NCI-H526 treated with DMSO at 0.1 percent for 48 hours (cell line): ENCODE data around the gene CD63.

ENCODE experiments used
- DNase-seq: peaks from one replicate; lab custom pipeline; 2025; lab: John Stamatoyannopoulos, UW

The CD63 gene

GRCh38 chr12:55739025-55739378 is 10.2 kb upstream of the CD63 start:
- DNase-seq = no peak

- DNase-seq = peak; percentile 70
Measured at GRCh38 chr12:55738123-55739024, 9.6 kb upstream of the CD63 start.

DNA sequence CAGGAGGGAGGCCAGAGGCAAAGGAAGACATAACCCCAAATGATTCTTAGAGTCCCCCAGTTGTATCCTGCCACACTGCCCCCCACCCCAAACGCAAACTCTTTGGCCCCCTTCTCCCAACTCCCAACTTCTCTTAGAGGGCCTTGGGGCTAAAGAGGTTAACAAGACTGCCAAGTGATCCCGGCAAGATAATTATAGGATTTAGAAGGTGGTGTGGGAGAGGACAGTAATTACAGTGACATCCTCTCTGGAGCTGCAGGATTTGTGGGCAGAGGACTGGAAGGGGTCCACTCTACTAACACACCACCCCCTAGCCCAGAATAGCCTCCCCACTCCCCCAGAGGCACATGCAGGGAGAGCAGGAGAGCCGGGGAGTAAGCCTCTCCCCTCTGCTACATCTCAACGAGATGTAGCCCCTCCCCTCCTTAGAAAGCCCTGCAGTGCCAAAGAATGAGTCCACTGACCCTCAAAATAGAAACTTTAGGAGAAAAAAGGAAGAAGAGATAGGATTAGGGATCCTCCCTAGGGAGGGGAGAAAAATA is 8.8 kb upstream of the CD63 start:
- no peak for DNase-seq

GRCh38 chr12:55736780-55737580 is 8.2 kb upstream of the CD63 start:
- peak; percentile 80 for DNase-seq

DNA sequence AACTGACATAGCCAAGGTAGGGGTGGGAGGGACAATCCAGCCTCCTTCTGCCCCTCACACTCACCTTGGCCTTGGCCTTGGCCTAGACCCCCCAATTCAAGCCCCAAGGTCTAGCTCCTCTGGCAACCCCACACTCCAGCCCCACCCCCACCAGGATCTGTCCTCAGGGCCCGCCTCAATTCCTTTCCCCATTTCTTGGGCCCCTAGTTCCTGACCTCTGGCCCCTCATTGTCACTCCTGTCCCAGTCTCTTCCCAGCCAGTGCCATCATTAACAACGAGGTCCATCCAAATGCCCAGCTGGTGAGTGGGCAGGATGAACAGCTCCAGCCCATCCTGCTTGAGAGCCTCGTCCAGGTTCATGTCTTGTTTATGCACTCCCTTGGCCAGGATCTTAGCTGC is 7.3 kb upstream of the CD63 start:
- no peak for DNase-seq

- no peak for DNase-seq
Measured at GRCh38 chr12:55734595-55734994, 5.8 kb upstream of the CD63 start.

DNA sequence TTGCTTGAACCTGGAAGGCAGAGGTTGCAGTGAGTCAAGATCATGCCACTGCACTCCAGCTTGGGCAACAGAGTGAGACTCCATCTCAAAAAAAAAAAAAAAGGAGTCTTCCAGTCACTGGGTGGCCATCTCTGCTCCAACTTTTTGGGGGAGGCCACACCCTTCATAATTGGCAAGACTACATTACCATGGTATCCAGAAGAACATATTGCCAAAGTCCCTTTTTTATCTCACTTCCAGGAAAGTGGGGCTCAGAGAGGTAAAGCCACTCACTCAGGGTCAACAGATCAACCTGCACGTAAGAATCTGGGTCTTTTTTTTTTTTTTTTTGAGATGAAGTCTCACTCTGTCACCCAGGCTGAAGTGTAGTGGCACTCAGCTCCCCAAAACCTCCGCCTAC is 5.0 kb upstream of the CD63 start:
- DNase-seq = no peak

GRCh38 chr12:55733021-55733555 is 4.3 kb upstream of the CD63 start:
- DNase-seq = no peak

- no peak for DNase-seq
Measured at GRCh38 chr12:55732288-55732687, 3.5 kb upstream of the CD63 start.

GRCh38 chr12:55729819-55730818 is 1.3 kb upstream of the CD63 start:
- DNase-seq = no peak

DNA sequence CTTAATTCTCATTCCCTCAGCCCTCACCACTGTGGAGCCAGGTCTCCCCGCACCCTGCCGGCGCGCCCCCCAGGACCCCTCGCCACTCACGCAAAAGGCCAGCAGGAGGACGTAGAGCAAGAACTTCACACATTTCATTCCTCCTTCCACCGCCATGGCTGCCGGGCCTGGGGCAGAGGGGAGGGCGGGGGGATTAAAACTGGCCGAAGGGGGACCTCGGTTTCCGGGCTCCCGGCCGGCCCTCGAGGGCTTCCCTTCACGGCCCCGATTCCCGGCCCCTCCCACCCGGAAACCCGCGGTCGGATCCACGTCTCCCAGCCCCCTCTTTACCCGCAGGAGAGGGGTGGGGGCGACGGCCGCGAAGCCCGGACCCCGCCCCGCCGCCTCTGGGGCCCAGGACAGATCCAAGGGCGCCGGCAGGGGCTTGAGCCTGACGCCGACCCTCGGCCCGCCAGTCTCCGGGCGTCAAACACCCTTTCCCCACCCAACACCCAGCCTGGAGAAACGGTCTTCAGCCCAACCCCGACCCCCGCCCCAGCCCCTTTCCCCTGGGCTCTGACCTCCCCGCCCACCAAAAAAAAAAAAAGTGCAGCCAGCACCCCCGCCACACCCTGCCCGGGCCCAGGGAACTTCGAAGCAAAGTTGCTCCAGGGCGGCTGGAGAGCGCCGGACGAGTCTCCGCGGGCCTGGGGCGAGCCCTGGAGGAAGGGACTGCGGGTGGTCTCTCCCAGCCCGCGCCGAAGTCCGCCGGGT is 447 bp downstream of the CD63 start:
- no peak for DNase-seq

GRCh38 chr12:55727643-55728185 is 1.1 kb downstream of the CD63 start:
- DNase-seq = no peak

GRCh38 chr12:55726971-55727370 is 1.8 kb downstream of the CD63 start:
- no peak for DNase-seq

DNA sequence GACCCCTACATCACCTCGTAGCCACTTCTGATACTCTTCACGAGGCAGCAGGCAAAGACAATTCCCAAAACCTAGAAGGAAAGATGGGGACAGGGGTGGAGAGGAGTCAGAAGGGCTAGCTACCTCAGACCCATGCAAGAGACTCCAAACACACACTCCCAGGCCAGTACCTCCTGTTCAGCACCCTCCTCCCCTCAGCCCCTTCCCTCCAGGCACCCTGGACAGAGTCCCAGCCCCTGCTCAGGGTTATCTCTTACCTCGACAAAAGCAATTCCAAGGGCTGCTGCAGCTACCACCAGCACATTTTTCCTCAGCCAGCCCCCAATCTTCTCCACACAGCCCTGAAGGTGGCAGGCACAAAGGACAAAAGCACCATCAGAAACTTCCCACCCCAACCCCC is 3.3 kb downstream of the CD63 start:
- no peak for DNase-seq

DNA sequence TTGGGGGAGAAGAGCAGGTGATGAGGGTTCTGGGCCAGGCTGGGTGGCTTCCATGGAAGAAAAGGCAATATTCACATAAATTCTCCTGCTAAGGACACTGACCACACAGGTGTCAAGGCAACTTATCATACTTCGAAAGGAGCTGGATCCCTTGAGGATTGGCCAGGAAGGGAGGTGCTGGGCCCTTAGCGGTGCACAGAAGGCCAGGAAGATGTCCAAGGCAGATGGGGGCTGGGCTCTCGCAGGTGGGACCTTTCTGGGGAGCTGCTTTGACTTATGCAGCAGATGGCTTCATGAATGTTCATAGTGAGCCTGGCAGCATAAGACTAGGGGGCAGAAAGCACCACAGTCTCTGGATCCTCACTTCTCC is 3.9 kb downstream of the CD63 start:
- DNase-seq = no peak

DNA sequence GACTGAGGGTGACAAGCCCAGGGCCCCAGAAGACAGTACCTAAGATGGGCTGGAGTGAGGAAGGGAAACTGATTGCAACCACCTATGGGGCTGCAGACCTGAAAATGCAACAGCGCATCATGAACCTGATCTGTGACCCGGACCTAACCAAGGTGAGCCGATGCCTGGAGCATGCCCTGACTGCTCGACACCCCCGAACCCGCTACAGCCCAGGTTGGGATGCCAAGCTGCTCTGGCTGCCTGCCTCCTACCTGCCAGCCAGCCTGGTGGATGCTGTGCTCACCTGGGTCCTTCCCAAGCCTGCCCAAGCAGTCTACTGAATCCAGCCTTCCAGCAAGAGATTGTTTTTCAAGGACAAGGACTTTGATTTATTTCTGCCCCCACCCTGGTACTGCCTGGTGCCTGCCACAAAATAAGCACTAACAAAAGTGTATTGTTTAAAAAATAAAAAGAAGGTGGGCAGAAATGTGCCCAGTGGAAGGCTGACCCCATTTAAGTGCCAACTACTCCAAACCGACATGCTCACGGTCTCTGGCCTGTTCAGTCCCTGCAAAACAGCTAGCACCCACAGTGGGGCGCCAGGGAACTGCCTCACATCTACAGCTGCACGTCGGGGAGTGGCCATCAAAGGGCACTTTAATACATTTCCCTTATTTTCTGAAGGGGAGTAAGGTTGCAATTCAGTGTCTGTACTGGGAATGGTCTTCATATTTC is 4.4 kb downstream of the CD63 start:
- DNase-seq = no peak

DNA sequence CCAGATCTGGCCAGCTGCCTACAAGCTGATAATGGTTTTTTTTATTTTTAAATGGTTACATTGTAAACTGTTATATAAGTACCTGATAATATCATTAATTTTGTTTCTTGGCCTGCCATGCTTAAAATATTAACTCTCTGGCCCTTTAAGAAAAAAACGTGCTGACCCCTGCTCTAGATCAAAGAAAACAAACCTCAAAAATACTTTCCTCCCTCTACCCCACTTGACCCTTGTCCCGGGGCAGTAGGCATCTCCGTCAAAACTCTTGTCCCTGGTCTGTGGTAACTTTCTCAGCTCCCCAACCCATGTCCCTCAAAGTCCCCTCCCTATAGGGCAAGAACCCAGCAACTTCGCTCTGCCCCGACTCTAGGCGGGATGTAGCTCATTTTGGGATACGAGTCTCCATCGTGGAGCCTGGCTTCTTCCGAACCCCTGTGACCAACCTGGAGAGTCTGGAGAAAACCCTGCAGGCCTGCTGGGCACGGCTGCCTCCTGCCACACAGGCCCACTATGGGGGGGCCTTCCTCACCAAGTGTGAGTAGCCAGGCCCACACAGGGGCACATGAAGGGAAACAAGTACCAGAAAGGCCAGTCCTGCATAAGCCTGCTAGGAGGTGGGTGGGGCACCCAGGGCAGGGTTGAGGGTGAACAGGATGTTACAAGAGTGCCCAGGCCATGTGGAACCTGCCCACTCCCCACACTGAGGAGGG is 5.1 kb downstream of the CD63 start:
- DNase-seq = no peak

DNA sequence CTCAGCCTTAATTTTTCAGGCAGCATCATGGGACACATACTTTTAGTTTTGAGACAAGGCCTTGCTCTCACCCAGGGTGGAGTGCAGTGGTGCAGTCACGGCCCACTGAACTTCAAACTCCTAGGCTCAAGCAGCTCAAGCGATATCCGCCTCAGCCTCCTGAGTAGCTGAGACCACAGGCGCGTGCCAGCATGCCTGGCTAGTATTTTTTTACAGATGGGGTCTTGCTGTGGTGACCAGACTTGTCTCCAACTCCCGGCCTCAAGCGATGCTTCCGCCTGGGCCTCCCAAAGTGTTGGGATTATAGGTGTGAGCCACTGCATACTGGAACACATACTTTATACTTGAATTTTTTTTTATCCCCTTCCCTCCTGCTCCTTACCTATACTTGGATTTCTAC is 5.9 kb downstream of the CD63 start:
- DNase-seq = no peak

- DNase-seq = no peak
Measured at GRCh38 chr12:55721601-55722213, 7.1 kb downstream of the CD63 start.
